Measurements from ENCODE around the gene CIT. TPM values are rescaled to one million over a fixed set of nuclear protein-coding genes. Genes with fewer than 3 reads are reported as not detected.

Gene CIT
- total and polyA plus RNA-seq, 9 of the 15 experiments (the other 6 are each of a cell fraction or from before 2014, with no cell fraction given) = 1.1 to 46.7 (median 21.3) TPM

GRCh38 chr12:119672194-119672593 lies 204.9 kb downstream of the CIT start (continued):
- no peak for TF ChIP-seq E2F1 (CRISPR knock-in tag; IDR thresholded peaks at IDR 0.05)
- TF ChIP-seq NR4A1 (CRISPR knock-in tag; IDR thresholded peaks at IDR 0.05) = no peak
- no peak for TF ChIP-seq NR4A1 (tag; IDR thresholded peaks at IDR 0.05)
- TF ChIP-seq ELF2 (CRISPR knock-in tag; IDR thresholded peaks at IDR 0.05) = no peak
- TF ChIP-seq PRDM10 (IDR thresholded peaks at IDR 0.05; ENCODE audit: partially characterized antibody) = peak; percentile 83
- no peak for TF ChIP-seq SMAD3 (CRISPR knock-in tag; conservative IDR thresholded peaks at IDR 0.05)
- no peak for TF ChIP-seq CC2D1A (IDR thresholded peaks at IDR 0.05)
- no peak for TF ChIP-seq RAD51 (IDR thresholded peaks at IDR 0.05; ENCODE audit: borderline replicate concordance, low read depth)
- no peak for TF ChIP-seq THAP12 (CRISPR knock-in tag; IDR thresholded peaks at IDR 0.05)
- no peak for TF ChIP-seq ZNF644 (tag; IDR thresholded peaks at IDR 0.05; ENCODE audit: low read depth)
- TF ChIP-seq PRMT5 (CRISPR knock-in tag; IDR thresholded peaks at IDR 0.05) = no peak
- no peak for TF ChIP-seq ZBTB43 (CRISPR knock-in tag; IDR thresholded peaks at IDR 0.05)
- no peak for TF ChIP-seq ZNF354B (CRISPR knock-in tag; IDR thresholded peaks at IDR 0.05)
- TF ChIP-seq MTA1 (IDR thresholded peaks at IDR 0.05; ENCODE audit: borderline replicate concordance) = no peak
- peak; percentile 24 for TF ChIP-seq TAF1 (IDR thresholded peaks at IDR 0.05; ENCODE audit: control insufficient read depth, extremely low read depth, insufficient read depth, low read length, severe bottlenecking)
- TF ChIP-seq ZNF507 (tag; conservative IDR thresholded peaks at IDR 0.05) = no peak
- no peak for TF ChIP-seq LCOR (CRISPR knock-in tag; IDR thresholded peaks at IDR 0.05)
- no peak for TF ChIP-seq IRF1 (CRISPR knock-in tag; IDR thresholded peaks at IDR 0.05; ENCODE audit: borderline replicate concordance)
- TF ChIP-seq ZNF165 (CRISPR knock-in tag; IDR thresholded peaks at IDR 0.05; ENCODE audit: borderline replicate concordance) = no peak

All from K562 (cell line).